ENCODE results near the gene SPATA19.
"Not testable (repeated sequence)": the region's sequence is repeated elsewhere in the genome, so short reads cannot be mapped to it uniquely, and the experiment has no call there.

SPATA19 gene, protein sequence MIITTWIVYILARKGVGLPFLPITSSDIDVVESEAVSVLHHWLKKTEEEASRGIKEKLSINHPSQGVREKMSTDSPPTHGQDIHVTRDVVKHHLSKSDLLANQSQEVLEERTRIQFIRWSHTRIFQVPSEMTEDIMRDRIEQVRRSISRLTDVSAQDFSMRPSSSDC

DNA sequence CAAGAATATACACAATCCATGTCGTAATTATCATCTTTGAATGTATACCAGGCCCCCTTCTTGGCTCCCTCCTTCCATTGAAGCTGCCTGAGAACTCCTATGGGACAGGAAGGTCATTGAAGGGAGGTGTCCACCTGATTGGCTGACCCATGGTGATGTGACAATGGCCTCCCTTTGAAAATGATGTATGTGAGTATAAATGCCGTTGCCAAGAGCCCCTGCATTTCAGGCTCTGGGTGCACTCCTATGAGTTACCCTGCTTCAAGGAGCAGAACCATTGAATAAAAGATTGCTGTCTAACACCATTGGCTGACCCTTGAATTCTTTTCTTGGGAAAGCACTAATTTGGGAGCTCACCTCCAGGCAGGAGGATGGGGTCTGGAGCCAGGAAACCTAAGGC, at the start of gene SPATA19:
SPATA19 (minus strand) TSS at position 101 of the 400 bp plus-strand sequence; CDS start at position 34, 67 bp downstream.
- in situ Hi-C loops (cut with MboI; ENCODE audit: low sequenced_read_pairs): loop anchor here (25.0 kb wide), 1 partner anchor 708 kb away; no protein-coding TSS in a partner anchor

DNA sequence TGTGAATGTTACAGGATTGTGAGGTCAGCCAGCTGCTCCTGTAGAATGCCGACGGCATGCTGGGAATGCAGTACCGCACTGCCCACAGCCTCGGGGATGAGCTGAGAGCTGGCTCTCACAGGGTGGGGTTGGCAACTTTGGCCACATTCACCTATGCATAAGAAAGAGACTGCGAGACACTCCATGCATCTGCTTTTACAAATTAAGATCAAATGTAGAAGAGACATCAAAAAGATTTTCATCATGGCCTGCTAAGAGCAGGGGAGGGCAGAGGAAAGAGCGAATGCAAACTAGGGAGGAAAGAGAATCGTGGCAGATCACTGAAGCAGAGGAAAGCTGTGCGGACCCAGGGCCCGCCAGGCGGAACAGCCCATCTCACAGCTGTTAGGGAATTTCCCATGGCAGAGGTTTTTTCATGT, 49.8 kb upstream of the SPATA19 start:
- in situ Hi-C loops (cut with MboI; ENCODE audit: low sequenced_read_pairs): no loop called here

DNA sequence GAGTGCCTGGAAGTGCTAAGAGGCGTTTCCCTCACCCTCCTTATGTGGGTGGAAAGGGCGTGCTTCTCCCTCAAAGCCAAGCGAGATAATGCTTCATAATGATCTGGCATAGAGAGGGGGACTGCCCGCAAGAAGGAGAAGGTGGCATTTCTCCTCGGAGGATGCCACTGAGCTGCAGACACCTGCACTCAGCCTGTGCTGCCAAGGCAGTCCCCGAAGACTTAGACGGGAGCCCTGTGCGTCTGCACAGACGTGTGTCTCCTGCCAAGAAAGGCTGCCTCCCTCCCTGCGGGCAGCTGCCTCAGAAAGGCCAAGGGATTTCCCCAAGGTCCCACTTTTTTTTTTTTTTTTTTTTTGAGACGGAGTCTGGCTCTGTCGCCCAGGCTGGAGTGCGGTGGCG, 48.1 kb upstream of the SPATA19 start:
- in situ Hi-C loops (cut with MboI; ENCODE audit: low sequenced_read_pairs): no loop called here

DNA sequence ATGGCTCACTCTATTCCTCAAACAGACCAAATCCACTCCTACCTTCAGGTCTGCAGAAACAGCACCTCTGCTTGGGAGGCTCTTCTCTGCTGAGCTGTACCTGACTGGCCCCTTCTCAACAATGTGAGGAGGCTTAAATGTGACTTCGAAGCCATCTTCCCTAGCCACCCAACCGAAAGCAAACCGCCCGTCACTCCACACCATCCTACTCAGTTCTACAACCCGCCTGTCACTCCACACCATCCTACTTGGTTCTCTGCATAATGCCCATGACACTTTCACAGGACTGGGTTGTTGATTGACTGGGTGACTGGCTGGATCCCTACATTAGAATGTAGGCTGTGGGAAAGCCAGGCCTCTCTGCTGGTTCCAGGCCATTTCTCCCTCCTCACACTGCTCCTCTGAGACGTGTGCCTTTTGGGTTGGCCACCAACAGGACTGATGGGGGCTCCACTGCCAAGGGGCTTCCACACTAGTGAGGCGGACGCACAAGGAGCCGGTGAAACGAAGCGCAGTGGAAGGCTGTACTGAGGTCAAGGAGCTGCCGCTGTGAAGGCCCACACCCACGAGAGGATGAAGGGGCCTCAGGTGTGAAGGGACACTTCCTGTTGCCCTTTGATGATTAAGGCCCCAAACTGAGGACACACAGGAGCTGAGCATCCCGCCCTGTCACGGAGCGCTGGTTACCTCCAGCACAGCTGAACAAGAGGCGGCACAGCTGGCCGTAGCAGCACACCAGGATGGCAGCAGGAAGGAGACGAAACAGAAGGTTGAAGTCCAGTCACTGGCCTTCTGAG, 47.5 kb upstream of the SPATA19 start:
- in situ Hi-C loops (cut with MboI; ENCODE audit: low sequenced_read_pairs): no loop called here

DNA sequence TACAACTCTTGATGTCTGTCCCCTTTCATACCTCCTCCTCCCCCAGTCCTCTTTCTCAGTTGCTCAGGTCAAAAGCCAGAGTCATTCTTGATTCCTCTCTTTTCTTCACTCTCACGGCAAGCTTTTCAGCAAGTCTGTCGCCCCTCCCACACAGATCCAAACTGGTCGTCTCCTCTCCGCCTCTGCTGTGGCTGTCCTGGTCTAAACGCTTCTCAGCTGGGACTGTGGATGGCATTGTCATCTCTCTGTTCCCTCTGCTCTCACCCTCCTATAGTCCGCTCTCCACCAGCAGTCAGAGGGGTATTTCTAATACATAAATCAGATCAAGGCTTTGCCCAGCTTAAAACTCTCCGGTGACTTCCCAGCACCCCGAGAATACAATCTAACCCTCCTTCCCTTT, 46.8 kb upstream of the SPATA19 start:
- in situ Hi-C loops (cut with MboI; ENCODE audit: low sequenced_read_pairs): no loop called here

DNA sequence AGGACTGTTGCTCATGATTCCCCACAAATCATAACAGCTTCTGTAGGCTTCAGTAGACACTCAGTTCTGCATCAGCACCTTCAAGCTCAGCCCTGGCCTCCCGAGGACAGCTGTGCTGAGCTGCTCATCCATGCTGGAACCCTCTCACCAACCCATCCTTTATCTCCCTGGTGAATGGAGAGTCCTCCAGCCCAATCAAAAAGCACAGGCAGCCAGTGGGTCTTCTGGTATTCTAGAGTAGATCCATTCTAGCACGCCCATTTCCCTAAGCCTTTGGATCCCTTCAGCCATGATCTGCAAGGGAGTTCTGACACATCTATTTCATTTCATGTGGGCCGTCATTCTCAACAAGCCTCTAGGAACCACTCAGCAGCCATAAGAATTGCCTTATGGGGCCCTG, 44.6 kb upstream of the SPATA19 start:
- in situ Hi-C loops (cut with MboI; ENCODE audit: low sequenced_read_pairs): no loop called here

DNA sequence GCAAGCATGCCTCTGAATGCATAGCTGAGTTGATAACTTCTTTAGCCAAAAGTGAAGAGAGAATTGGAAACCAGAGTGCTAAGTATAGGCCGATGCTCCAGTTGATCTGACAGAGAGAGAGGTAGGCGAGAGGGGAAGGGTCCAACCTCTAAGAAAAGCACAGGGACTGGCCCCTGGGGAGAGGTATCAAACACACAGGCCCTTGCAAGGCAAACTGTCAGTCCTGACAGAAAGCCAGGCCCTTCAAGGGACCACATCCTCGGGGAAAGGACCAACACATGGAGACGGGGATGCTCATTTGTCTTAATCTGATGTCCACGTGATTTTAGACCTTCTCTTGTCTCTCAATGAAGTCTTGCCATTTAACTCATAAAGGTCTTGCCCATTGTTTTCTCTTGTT, 43.9 kb upstream of the SPATA19 start:
- in situ Hi-C loops (cut with MboI; ENCODE audit: low sequenced_read_pairs): no loop called here

DNA sequence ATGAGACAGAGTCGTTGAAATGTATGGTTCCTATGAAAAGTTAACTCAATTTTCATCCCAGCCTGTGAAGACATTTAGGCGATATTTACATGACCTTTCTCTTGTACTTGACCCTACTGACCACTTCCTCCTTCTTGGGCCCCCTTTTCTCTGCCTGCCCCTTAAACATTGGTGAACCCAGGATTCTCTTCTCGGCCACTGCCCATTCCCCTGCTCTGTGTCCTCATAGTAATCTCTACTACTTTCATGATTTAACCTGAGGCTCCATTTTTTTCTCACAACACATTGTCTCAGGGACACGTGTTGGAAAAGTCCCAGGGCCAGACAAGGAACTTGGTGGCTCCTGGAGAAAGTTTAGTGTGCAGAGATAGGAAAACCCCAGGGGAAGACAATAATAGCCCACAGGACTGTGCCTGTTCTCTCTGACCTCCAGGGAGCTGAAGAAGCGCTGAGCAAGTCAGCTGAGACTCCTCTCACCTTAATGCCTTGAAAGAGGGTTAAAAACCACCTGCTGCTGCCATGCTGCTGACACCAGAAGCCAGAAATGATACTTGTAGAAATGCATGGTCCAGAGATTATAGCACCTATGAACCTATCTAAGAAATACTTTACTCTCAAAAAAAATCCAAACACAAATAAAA, 42.5 kb upstream of the SPATA19 start:
- in situ Hi-C loops (cut with MboI; ENCODE audit: low sequenced_read_pairs): no loop called here

DNA sequence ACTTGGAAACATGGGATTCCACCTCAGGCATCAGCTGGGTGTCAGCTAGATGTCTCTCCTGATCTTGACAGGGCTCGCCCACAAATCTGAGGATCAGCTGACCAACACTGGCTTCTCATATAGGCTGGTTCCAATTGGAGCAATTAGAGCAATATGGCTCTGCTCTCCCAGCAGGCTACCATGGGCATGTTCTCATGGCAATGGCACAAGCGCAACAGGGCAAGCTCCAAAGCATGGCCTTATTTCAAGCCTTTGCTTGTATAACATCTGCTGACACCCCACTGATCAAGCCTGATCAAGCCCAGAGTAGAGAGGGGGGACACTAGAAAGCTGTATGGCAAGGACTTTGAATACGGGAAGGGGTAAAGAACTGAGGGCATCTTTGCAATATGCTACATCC, 40.7 kb upstream of the SPATA19 start:
- in situ Hi-C loops (cut with MboI; ENCODE audit: low sequenced_read_pairs): no loop called here

DNA sequence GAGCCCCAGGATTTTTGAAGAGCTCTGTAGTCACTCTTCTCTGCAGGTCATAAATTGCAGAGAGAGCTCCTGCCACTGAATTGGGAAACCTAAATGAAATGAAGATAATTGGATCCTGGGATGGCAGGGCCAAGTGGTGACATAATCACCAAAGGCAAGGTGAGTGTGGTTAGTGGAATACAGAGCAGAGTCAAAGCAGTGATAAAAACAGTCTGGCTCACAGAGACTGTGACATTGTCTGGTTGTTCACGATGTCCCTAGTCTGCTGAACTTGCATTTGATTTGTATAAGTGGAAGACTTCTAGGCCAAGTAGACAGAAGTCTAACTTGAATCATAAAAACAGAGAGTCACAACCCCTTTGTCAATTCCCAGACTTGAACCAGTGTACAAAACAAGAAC, 26.8 kb upstream of the SPATA19 start:
- in situ Hi-C loops (cut with MboI; ENCODE audit: low sequenced_read_pairs): no loop called here

DNA sequence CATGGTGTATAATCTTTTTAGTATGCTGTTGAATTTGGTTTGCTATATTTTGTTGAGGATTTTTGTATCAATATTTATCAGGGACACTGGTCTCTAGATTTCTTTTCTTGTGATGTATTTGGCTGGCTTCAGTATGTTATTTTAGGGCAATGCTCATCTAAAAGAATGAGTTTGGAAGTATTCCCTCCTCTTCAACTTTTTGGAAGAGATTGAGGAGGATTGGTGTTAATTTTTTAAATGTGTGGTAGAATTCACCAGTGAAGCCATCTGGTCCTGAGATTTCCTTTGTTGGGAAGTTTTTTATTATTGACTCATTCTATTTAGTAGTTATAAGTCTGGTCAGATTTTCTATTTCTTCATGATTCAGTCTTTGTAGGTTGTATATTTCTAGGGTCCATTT, 22.1 kb upstream of the SPATA19 start:
- in situ Hi-C loops (cut with MboI; ENCODE audit: low sequenced_read_pairs): no loop called here

DNA sequence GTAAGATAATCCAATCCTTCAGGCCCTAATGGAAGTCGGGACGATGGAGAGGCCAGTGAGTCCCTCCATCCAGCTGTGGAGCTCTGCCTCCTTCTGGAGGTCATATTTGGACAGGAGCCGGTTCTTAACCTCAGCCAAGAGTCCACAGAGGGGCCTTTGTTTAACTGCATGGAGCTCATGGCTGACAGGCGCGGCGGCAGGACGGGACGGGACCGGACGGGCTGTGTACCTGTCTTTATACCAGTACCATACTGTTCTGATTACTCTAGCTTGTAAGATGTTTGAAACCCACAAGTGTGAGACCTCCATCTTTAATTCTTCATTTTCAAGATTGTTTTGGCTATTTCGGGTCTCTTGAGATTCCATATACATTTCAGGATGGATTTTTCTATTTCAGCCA, 20.2 kb upstream of the SPATA19 start:
- in situ Hi-C loops (cut with MboI; ENCODE audit: low sequenced_read_pairs): no loop called here

DNA sequence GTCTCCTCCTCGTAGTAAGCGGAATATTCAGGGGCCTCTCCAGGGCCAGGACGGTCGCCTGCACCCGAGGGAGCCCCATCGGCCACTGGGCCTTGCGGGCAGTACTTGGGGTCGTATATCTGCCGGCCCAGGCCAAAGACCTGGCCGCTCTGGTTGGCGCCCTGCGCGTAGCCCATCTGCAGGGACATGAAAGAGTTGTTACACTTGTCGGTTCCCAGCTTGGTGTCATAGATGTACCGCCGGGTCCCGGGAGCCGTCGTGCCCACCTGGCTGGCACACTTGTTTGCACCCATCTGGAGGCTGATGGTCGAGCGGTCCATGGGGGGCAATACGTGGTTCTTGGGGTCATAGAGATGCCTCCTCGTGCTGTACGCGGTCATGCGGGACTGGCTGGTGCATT, 19.4 kb upstream of the SPATA19 start:
- in situ Hi-C loops (cut with MboI; ENCODE audit: low sequenced_read_pairs): no loop called here

DNA sequence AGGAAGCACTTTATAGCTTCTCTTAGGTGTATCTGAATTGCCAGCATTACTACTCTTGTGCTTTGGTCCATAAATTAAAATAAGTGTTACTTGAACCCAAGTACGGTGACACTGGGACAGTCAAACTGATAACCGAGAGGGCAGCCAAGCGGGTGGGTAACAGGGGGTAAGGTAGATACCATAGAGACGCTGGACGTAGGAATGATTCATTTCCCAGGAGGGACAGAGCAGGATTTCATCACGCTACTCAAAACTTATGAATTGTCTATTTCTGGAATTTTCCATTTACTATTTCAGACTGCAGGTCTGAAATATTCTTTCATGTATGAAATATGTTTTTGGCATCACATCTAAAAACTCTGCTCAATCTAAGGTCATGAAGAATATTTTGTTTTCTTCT, 14.8 kb upstream of the SPATA19 start:
- in situ Hi-C loops (cut with MboI; ENCODE audit: low sequenced_read_pairs): no loop called here

DNA sequence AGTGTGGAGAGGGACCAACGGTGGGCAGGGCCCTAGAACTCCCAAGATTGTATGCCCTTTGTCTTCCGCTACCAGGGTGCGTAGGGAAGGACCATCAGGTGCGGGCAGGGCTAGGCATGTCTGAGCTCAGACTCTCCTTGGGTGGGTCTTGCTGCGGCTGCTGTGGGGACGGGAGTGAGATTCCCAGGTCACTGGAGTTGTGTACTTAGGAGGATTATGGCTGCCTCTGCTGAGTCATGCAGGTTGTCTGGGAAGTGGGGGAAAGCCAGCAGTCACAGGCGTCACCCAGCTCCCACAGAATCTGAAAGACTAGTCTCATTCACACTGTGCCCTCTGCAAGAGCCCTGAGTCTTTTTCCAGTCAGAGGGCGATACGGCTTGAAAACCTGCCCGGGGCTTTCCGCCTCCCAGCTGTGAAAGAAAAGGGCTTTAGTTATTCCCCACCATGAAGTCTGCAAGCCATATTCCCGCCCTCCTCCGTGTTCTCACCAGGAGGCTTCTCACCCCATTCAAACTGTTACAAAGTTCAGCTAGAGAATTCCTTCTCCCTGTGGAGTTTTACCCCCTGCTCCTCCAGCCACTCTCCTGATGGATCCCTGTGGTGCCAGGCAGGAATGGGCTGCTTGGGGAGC, 9.1 kb upstream of the SPATA19 start:
- in situ Hi-C loops (cut with MboI; ENCODE audit: low sequenced_read_pairs): not testable (repeated sequence)

DNA sequence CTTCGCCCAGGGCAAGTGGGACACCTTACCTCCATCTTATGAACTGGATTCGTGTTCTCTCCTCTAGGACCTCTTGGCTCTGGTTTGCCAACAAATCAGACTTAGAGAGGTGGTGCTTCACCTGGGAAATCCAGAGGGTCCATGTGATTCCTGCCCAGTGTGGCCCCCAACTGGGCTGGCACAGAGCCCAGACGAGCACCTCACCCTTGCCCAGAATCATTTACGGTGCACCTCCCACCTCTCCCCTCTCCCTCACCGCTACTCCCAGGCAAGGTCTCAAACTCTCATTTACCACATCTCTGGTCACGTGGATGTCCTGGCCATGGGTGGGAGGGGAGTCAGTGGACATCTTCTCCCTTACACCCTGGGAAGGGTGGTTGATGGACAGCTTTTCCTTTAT, 1.1 kb downstream of the SPATA19 start:
- in situ Hi-C loops (cut with MboI; ENCODE audit: low sequenced_read_pairs): loop anchor here (25.0 kb wide), 1 partner anchor 707 kb away; no protein-coding TSS in a partner anchor

DNA sequence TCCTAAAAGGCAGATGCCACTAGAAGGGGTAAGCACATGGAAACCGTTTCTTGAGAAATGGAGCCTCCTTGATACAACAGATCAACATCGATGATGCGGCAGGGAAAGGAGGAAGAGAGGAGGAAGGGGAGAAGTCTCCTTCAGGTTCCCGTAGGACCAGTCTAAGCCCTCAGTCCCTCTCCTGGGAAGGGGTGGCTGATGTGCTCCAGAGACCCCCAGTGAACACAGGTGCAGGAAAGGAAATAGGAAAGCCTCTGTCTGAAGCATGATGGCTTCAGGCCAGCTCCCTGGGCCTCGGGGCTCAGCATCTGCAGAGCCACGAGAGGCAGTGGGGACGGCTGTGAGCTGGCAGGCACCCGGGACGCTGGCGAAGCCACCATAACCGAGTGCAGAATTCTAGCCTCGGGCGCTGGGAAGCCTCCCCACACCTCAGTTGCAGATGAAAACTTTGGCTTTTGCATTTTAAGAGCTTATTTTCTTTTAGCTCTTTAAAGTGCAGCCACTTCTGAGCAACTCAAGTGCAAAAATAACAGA, 1.8 kb downstream of the SPATA19 start:
- in situ Hi-C loops (cut with MboI; ENCODE audit: low sequenced_read_pairs): loop anchor here (25.0 kb wide), 1 partner anchor 706 kb away; no protein-coding TSS in a partner anchor

DNA sequence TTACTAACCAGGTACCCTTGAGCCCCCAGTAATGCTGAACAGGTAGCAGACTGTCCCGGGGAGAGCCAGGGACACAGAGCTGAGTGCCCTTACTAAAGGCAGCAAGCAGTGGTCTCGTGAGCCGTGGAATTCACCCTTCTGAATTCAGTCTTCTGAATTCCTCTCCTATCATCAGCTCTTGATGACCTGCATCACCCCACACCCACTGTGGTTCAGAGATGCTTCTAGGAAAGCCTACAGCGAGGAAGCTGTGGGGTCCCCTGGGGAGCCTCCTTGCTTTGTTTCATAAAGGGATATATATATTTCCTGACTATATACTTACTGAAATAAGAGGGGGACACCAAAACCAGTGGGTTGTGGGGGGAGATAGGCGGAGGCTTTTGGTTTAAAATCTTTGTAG, 2.6 kb downstream of the SPATA19 start:
- in situ Hi-C loops (cut with MboI; ENCODE audit: low sequenced_read_pairs): loop anchor here (25.0 kb wide), 1 partner anchor 705 kb away; no protein-coding TSS in a partner anchor

DNA sequence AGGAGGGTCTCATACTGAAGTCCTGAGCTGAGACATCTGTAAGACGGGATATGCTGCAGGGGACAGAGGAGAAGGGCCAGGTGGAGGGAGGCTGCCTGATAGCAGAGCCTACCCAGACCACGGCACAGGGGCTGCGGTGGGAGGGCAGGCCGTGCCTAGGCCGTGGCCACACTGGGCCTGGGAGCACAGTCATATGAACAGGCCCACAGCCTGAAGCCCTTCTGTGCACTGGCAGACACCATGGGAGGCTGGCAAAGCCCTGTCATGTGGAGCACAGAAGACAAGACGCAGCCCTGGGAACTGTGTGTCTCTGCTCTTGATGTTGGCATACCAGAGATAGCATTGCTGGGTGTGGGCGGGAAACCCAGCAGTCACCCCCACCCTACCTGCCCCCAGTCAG, 3.3 kb downstream of the SPATA19 start:
- in situ Hi-C loops (cut with MboI; ENCODE audit: low sequenced_read_pairs): loop anchor here (25.0 kb wide), 1 partner anchor 705 kb away; no protein-coding TSS in a partner anchor

DNA sequence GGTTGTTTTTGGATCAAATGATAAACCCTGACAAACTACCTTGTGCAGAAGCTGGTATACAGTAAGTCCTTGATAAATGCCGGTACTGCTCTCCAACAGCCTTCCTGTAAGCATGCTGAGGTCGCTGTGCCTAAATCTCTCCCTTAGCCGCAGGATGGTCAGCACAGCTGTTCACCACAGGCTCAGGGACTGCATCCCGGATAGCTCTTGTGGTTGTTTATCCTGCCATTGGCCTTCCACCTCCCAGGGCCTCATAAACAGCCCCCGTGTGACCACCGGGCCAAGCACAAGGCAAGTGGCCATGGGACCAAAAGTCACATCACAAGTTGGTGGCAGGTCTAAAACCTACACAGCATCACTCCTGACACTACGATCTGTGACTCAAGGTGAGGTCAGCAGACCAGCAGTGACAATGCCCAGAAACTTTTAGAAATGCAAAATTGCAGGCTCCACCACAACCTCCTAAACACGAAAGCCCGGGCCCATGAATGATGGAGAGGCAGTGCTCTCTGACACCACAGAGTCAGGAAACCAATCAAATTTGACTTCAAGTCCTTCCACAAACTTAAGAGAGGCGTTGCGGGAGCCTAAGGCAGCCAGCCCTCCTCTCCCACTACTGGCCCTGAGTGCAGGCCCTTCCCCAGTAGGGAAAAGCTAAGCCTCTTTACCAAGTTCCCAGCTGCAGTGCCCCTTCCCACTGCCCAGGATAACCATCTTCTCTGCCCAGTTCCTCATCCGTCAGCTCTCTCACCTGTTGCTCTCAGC, 3.9 kb downstream of the SPATA19 start:
- in situ Hi-C loops (cut with MboI; ENCODE audit: low sequenced_read_pairs): loop anchor here (25.0 kb wide), 1 partner anchor 704 kb away; no protein-coding TSS in a partner anchor
